ENCODE data around the gene HRK. TPM values are rescaled to one million over a fixed set of nuclear protein-coding genes. Genes with fewer than 3 reads are reported as not detected.

Gene HRK
- total and polyA plus RNA-seq, 2 of the 4 experiments (the other 2 are of a cell fraction), result not detected

Other genes with a start within 250 kb of the HRK start
- gene SPRING1, start 143.4 kb downstream of the HRK start, total RNA-seq (2012; rRNA removed), result 14.0 and 16.4 TPM in 2 replicates
- 12.4 and 16.7 TPM in 2 replicates for gene SPRING1, start 143.4 kb downstream of the HRK start, polyA plus RNA-seq (2012; rRNA removed)
- gene RNFT2, start 143.1 kb downstream of the HRK start, total RNA-seq (2012; rRNA removed), result 1.7 and 2.3 TPM in 2 replicates
- 1.5 and 1.6 TPM in 2 replicates for gene RNFT2, start 143.1 kb downstream of the HRK start, polyA plus RNA-seq (2012; rRNA removed)
- gene FBXW8, start 29.5 kb upstream of the HRK start, total RNA-seq (2012; rRNA removed), result 23.6 and 25.8 TPM in 2 replicates
- gene FBXW8, start 29.5 kb upstream of the HRK start, polyA plus RNA-seq (2012; rRNA removed), result 18.6 and 20.3 TPM in 2 replicates
- 0.18 TPM in 1 of 2 replicates, not detected in the other for gene TESC, start 218.0 kb upstream of the HRK start, total RNA-seq (2012; rRNA removed)
- 0.22 TPM in 1 of 2 replicates, not detected in the other for gene TESC, start 218.0 kb upstream of the HRK start, polyA plus RNA-seq (2012; rRNA removed)

All from IMR-90 (cell line).